Choroid plexus epithelial cell (primary cell): ENCODE data around the gene PIP5K1B.

Source experiments
- DNase-seq: peaks from one replicate; pipeline ENCODE4 v3.0.0-alpha.2; 2010; ENCODE audit warnings: low read depth
- H3K4me3 ChIP-seq: 2 replicates; pipeline ENCODE4 v1.5.1; 2011; ENCODE audit warnings: low read depth, mild to moderate bottlenecking, control low read depth, low read length, moderate library complexity
- CTCF ChIP-seq: conservative IDR thresholded peaks from 2 replicates; pipeline ENCODE4 v1.5.1; 2011; ENCODE audit warnings: low read depth, mild to moderate bottlenecking, control low read depth, inconsistent platforms, low read length, moderate library complexity

Gene PIP5K1B

DNA sequence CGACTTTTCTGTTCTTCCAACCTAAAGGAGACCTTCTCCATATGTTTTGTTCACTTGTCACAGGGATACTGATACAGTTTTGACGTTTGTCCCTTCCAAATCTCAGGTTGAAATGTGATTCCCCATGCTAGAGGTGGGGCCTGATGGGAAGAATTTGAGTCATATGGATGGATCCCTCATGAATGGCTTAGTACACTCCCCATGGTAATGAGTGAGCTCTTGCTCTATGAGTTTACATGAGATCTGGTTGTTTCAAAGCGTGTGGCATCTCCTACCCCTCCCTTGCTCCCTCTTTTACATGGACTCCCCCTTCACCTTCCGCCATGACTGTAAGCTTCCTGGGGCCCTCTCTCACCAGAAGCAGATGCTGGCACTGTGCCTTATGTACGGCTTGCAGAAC is 6.9 kb downstream of the PIP5K1B start:
- no peak for DNase-seq
- TF ChIP-seq CTCF = no peak
- H3K4me3 ChIP-seq = no peak overlapping the region

DNA sequence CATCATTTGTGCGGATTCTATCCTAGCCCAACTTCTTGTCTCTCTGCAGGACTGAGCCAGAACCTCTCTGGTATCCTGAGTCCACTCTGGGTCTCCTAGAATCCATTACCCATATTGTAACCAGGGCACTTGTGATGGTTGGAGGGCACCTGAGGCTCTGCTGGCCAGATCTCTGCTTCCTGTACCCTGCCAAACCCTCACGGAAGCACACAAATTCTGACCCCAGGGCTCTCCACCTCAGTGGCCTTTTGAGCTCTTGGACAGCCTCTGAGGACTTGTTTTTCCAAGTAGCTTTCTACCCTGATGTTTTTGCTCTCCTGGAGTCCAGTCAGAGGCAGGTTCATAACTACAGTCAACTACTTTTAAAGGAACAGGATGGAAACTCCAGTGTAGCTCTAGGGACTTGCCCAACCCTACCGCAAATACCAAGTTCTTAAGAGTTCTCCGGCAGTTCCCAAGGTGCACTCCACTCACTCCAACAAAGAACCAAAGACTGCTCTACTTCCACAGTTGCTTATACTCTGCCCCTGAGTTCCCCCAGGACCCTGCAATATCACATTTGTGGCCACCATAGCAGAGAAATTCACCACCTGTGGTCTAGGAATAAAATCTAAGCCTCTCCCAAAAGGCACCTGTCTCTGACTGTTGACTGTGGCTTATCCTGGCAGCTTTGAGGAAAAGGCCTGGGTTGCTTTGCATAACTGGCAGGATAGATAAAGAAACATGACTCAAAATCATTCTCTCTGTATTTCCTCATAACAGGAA is 9.6 kb downstream of the PIP5K1B start:
- no peak overlapping the region for H3K4me3 ChIP-seq
- TF ChIP-seq CTCF = no peak
- DNase-seq = no peak

DNA sequence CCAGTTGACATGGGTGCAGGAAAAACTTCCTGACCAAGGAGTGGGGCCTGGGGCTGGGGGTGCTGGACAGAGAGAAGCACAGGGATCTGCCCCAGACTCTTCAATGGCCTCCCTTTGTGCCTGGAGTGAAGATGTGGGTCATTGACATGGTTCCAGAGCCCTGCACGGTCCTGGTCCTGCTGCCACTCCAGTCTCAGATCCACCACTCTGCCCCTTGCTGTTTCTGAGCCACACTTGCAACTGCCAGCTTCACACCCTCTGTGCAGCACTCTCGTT is 10.1 kb downstream of the PIP5K1B start:
- TF ChIP-seq CTCF = no peak
- no peak for DNase-seq
- H3K4me3 ChIP-seq = no peak overlapping the region

DNA sequence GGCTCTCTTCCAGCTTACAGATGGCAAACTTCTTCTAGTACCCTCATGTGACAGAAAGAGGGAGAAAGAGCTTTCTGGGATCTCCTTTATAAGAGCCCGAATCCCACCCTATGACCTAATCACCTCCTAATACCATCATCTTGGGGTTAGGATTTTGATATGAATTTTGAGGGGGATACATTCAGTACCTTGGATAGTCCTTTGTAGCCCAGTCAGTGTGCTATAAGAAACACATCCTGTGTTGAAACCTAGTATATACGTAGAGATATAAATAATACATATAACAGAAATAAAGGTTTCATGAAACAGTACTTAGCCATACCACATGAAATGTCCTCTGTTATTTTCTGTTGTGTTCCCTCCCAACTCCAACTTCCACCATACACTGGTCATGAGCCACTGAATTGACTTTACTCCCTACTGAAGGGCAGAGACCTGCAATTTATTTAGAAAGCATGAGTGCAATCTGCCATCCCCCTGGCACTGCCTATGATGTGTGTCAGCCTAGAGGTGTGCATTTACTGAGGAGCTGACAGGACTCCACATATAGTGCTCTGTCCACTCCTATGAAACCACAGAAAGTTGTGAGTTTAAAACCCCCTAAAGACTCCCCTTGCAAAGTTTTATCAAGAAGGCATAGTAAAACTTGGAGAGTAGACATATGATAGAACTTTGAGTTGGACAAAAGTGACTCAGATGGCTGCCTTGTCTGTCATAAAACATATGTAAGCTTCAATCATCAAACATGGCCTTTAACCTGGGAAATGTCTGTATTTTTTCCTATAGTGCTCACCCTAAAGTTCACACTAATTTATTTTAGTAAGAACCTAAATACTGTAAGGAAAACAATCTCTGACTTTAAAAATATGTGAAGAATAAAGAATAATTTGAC is 12.8 kb downstream of the PIP5K1B start:
- no peak for DNase-seq
- H3K4me3 ChIP-seq = no peak overlapping the region
- TF ChIP-seq CTCF = no peak

- no peak for DNase-seq
- no peak overlapping the region for H3K4me3 ChIP-seq
- TF ChIP-seq CTCF = no peak
Observed at GRCh38 chr9:68719847-68720246, 14.8 kb downstream of the PIP5K1B start.

DNA sequence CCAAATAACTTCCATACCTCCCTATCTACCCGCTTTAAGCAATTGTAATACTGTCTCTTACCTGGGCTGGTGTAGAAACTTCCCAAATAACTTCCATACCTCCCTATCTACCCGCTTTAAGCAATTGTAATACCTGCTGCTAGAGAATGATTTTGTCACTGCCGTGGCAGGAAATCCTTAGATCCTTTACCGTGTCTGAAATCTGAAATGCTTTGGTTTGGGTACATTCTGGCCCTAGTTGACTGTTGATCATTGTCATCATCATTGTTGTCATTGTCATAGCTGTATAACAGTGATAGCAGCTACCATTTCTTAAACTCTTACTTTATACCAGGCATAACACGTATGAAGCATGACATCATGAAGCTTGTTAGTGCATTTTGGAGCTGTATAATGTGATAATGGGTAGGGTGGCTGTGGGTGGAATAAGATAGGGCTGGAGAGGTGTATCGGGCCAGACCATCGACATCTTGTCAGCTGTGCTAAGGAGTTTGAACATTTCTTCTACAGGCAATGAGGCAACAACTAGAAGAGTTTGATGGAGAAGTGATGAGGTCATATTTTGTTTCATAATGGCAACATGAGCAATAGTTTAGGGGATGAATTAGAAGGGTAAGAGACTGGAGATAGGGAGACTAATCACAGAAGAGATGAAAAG is 15.7 kb downstream of the PIP5K1B start:
- H3K4me3 ChIP-seq = no peak overlapping the region
- TF ChIP-seq CTCF = no peak
- DNase-seq = no peak
